Measurements from ENCODE around the gene C10orf105. TPM values are rescaled to one million over a fixed set of nuclear protein-coding genes. Genes with fewer than 3 reads are reported as not detected.

C10orf105 gene
- total RNA-seq, 2 donors from 2014 or later: 0.14 TPM; not detected in 1

DNA sequence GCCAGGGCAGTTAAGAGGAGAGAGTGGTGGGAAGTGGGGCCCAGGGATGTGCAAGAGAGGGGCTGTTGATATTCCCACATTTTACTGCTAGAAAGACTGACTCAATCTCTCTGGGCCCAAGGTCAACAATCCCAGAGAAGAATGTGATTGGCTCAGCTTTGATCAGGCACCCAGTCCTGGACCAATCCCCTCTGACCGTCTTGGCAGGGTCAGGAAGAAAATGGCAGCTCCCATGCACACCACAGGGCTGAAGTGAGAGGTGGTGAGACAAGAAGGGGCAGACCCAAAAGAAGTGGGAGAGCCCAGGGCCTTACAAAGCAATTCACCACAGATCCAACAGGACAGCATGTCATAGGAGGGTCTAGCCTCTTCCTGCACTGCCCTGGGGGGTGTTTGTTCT, 3.3 kb upstream of the C10orf105 start:
- H3K36me3 ChIP-seq: no peaks in the 10 kb centered on the region
- peaks cover 5 to 14% of the 10 kb centered on the region in 2 donors for H3K4me1 ChIP-seq (ENCODE audit: control insufficient read depth in 1 of 2, low read depth in 2 of 2)
- H3K27ac ChIP-seq: no peak overlapping the region
- H3K9me3 ChIP-seq: no peaks in the 10 kb centered on the region
- TF ChIP-seq, protein P1, sequence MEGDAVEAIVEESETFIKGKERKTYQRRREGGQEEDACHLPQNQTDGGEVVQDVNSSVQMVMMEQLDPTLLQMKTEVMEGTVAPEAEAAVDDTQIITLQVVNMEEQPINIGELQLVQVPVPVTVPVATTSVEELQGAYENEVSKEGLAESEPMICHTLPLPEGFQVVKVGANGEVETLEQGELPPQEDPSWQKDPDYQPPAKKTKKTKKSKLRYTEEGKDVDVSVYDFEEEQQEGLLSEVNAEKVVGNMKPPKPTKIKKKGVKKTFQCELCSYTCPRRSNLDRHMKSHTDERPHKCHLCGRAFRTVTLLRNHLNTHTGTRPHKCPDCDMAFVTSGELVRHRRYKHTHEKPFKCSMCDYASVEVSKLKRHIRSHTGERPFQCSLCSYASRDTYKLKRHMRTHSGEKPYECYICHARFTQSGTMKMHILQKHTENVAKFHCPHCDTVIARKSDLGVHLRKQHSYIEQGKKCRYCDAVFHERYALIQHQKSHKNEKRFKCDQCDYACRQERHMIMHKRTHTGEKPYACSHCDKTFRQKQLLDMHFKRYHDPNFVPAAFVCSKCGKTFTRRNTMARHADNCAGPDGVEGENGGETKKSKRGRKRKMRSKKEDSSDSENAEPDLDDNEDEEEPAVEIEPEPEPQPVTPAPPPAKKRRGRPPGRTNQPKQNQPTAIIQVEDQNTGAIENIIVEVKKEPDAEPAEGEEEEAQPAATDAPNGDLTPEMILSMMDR (IDR thresholded peaks at IDR 0.05): no peak
- ATAC-seq (ENCODE audit: insufficient number of reproducible peaks, low FRiP score, low read depth): no peak
- H3K27me3 ChIP-seq (replicated peaks; ENCODE audit: insufficient read depth): no peaks in the 10 kb centered on the region
- no peak overlapping the region for H3K4me3 ChIP-seq
- no peak for DNase-seq (ENCODE audit: low spot score)

GRCh38 chr10:71721313-71721712, 1.7 kb upstream of the C10orf105 start:
- Histone ChIP-seq H3K27ac (no peak overlapping the region), H3K4me3 (no peak overlapping the region), H3K27me3 (replicated peaks; ENCODE audit: insufficient read depth) (no peaks in the 10 kb centered on the region), H3K36me3 (no peaks in the 10 kb centered on the region), H3K4me1 (ENCODE audit: control insufficient read depth in 1 of 2, low read depth in 2 of 2) (peaks cover 5 to 16% of the 10 kb centered on the region in 2 donors), H3K9me3 (no peaks in the 10 kb centered on the region)
- no peak for ATAC-seq (ENCODE audit: insufficient number of reproducible peaks, low FRiP score, low read depth)
- DNase-seq (ENCODE audit: low spot score): no peak
- TF ChIP-seq, protein P1 (IDR thresholded peaks at IDR 0.05): no peak

DNA sequence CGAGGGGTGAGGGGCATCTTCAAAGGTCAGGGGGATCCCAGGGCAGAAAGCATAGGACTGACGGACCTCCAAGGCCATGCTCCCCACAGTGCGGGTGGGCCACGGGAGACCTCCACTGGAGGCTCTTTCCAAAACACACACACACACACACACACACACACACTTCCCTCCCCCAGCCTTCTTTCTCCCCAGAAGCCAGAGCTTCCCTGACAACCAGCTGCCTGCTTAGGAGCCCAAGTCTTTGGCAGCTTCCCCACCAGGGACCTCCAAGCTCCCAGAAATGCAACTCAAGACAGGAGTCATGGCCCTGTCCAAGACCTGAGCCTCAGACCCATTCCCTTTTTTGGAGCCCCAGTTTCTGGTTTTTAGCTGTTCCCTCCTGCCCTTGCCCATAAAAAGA, 710 bp upstream of the C10orf105 start:
- H3K27ac ChIP-seq: no peak overlapping the region
- ATAC-seq (ENCODE audit: insufficient number of reproducible peaks, low FRiP score, low read depth) (no peak), DNase-seq (ENCODE audit: low spot score) (no peak)
- peaks cover 6 to 26% of the 10 kb centered on the region in 2 donors for H3K4me1 ChIP-seq (ENCODE audit: control insufficient read depth in 1 of 2, low read depth in 2 of 2)
- H3K36me3 ChIP-seq: no peaks in the 10 kb centered on the region
- TF ChIP-seq, protein P1 (IDR thresholded peaks at IDR 0.05): no peak
- no peaks in the 10 kb centered on the region for H3K9me3 ChIP-seq
- H3K27me3 ChIP-seq (replicated peaks; ENCODE audit: insufficient read depth): no peaks in the 10 kb centered on the region
- H3K4me3 ChIP-seq: no peak overlapping the region

DNA sequence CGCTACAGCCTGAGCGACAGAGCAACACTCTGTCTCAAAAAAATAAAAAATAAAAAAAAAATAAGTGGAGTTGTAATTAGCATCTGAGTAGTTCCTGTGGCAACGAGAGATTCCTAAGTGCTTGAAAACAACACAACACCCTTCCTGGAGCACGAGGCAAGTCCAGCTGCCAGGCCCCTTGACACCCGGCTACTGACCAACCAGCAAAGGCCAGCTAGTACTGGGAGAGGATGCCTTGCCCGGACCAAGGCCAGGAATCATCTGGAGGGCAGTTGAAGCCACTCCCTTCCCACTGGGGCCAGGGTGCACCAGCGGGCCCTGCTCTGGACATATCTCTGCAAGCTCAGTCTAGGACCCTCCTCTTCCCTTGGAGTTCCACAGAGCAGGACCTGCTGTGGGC, 536 bp downstream of the C10orf105 start:
- no peaks in the 10 kb centered on the region for H3K36me3 ChIP-seq
- no peak overlapping the region for H3K27ac ChIP-seq
- ATAC-seq (ENCODE audit: insufficient number of reproducible peaks, low FRiP score, low read depth): no peak
- no peak for DNase-seq (ENCODE audit: low spot score)
- H3K4me1 ChIP-seq (ENCODE audit: control insufficient read depth in 1 of 2, low read depth in 2 of 2): peaks cover 18 to 39% of the 10 kb centered on the region in 2 donors
- no peaks in the 10 kb centered on the region for H3K27me3 ChIP-seq (replicated peaks; ENCODE audit: insufficient read depth)
- TF ChIP-seq, protein P1 (IDR thresholded peaks at IDR 0.05): no peak
- H3K9me3 ChIP-seq: no peaks in the 10 kb centered on the region
- no peak overlapping the region for H3K4me3 ChIP-seq

DNA sequence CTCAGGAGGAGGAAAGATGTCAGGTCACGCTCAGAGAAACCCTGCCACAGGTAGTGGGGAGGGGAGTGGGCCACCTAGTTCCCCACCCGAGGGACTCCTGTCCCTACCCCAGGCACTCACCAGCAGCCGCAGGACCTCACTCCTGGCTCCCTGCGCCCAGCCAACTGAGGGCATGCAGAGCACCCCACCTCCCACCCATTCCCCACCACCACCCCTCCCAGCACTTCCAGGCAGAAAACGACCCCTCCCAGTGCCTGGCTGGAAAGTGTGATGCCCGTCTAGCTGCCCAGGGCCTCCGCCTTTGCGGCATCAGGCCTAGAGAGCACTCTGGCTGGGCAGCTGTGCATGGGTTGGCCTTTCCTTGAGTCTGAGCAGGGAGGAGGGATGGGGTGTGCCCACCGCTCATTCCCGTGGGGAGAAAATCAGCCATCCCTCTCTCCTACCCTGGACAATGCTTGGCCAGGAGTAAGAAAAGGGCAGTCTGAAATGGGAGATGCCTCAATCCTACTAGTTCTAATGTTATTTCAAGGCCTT, 1.3 kb downstream of the C10orf105 start:
- TF ChIP-seq, protein P1 (IDR thresholded peaks at IDR 0.05): no peak
- no peak overlapping the region for H3K27ac ChIP-seq
- H3K27me3 ChIP-seq (replicated peaks; ENCODE audit: insufficient read depth): no peaks in the 10 kb centered on the region
- peaks cover 26 to 47% of the 10 kb centered on the region in 2 donors for H3K4me1 ChIP-seq (ENCODE audit: control insufficient read depth in 1 of 2, low read depth in 2 of 2)
- ATAC-seq (ENCODE audit: insufficient number of reproducible peaks, low FRiP score, low read depth) (no peak), DNase-seq (ENCODE audit: low spot score) (no peak)
- no peaks in the 10 kb centered on the region for H3K9me3 ChIP-seq
- no peak overlapping the region for H3K4me3 ChIP-seq
- H3K36me3 ChIP-seq: no peaks in the 10 kb centered on the region
